Measurements from ENCODE around the gene RPS3A.
A peak's percentile ranks its signal among the peaks of the same experiment; 100 is the strongest.
"Not testable (repeated sequence)": the region's sequence is repeated elsewhere in the genome, so short reads cannot be mapped to it uniquely, and the experiment has no call there.

RPS3A gene

DNA sequence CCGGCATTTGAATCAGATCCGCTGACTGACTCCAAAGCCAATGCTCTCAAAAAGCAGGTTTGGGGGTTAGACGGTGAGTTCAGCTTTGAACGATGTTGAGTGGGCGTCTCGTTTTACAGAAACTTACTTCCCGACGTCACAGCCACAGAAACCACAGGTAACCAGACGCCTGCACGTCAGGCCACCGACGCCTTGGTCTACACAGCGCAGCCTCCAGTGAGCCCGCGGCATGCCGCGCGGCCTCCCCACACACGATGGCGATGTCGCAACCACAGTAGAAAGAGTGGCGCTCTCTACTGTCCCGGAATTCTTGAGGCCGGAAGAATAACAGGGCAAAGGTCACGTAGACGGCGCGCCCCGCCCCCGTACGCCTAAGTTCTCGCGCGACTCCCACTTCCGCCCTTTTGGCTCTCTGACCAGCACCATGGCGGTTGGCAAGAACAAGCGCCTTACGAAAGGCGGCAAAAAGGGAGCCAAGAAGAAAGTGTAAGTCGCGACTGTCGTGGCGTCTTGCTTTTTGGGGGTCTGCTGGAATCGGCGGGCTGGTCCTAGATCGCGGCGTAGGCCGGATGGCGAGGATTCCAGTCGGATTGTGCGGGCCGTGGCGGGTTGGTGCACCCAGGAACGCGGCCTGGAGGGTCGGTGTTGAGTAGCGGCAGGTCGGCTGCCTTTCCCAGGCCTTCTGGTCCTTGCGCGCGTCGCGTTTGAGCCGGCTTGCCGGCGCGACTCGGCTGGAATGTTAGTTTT is at the start of gene RPS3A:
Gene RPS3A, plus strand, starts transcription at position 400 of the 747 bp plus-strand sequence. Its CDS starts 25 bp downstream, at position 425.
- FAIRE-seq, result peak; percentile 98
- peak; percentile 85 for DNase-seq (ENCODE audit: extremely low spot score, insufficient read length, low read depth)

- FAIRE-seq, result no peak
- no peak for DNase-seq (ENCODE audit: extremely low spot score, insufficient read length, low read depth)
These were observed 46.6 kb upstream of the RPS3A start for GRCh38 chr4:151052785-151053184.

- DNase-seq (ENCODE audit: extremely low spot score, insufficient read length, low read depth), result no peak
- no peak for FAIRE-seq
These were observed 43.9 kb upstream of the RPS3A start for GRCh38 chr4:151055539-151055938.

DNA sequence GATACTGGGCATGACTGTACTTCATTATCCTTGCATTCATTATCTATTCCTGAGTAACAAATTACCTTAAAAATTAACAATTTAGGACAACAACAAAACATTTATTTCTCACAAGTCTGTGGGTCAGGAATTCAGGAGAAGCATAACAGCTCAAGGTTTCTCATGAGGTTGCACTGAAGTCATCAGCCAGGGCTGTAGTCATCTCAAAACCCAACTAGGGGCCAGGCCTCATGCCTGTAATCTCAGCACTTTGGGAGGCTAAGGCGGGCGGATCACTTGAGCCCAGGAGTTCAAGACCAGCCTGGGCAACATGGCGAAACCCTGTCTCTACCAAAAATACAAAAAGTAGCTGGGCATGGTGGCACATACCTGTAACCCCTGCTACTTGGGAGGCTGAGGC is 36.3 kb upstream of the RPS3A start:
- DNase-seq (ENCODE audit: extremely low spot score, insufficient read length, low read depth); FAIRE-seq: not testable (repeated sequence)

- FAIRE-seq (peak; percentile 26), DNase-seq (ENCODE audit: extremely low spot score, insufficient read length, low read depth) (no peak)
These were observed 32.0 kb upstream of the RPS3A start for GRCh38 chr4:151067316-151067970.

GRCh38 chr4:151074416-151074916 is 25.0 kb upstream of the RPS3A start:
- FAIRE-seq (no peak), DNase-seq (ENCODE audit: extremely low spot score, insufficient read length, low read depth) (no peak)

- not testable (repeated sequence) for DNase-seq (ENCODE audit: extremely low spot score, insufficient read length, low read depth); FAIRE-seq
These were observed 21.4 kb upstream of the RPS3A start for GRCh38 chr4:151077978-151078377.

GRCh38 chr4:151087467-151087866 is 12.0 kb upstream of the RPS3A start:
- no peak for FAIRE-seq
- DNase-seq (ENCODE audit: extremely low spot score, insufficient read length, low read depth), result no peak

DNA sequence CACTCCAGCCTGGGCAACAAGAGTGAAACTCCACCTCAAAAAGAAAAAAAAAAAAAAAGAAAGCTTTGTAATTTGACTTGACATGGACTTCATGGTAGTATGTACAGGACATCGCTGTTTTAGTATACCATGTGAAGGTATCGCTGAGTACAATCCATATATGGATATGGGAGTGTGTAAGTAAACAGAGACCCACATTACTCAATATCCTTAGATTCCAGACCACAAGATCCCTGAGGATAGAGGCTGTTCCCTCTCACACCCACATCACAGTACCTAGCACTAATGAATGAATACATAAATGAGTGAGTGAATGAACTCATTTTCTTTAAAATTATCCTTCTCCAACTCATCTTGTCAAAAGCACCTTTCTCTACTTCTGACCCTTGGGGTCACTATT is 8.4 kb upstream of the RPS3A start:
- no peak for DNase-seq (ENCODE audit: extremely low spot score, insufficient read length, low read depth)
- no peak for FAIRE-seq

DNA sequence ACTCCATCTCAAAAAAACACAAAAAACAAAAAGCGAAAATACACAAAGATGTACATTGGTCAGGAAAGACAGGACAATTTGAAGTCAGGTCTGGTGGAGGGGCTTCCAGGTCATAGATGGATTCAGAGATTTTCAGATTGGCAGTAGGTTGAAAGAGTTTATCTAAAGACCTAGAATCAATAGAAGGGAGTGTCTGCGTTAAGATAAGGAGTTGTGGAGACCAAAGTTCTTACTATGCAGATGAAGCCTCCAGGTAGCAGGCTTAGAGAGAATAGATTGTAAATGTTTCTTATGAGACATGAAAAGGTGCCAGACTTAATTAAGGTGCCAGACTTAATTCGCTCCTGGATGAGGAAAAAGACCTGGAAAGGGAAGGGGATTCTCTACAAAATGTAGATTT is 6.9 kb upstream of the RPS3A start:
- FAIRE-seq, result no peak
- no peak for DNase-seq (ENCODE audit: extremely low spot score, insufficient read length, low read depth)

DNA sequence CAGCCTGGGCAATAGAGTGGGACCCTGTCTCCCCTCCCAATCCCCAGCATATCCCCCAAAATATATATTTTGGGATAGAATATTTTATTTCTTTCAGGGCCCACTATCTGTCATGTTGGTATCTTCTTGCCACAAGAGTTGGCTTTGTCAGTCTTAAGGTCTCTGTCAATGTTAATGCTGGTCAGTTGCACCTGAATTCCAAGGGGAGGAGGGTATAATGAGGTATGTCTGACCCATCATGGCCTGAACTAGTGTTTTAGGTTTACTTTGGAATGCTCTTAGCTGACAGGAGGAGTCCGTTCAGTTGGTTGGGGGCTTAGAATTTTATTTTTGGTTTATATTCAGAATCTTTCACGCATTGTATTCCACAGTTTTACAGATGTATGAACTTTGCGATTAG is 6.2 kb upstream of the RPS3A start:
- DNase-seq (ENCODE audit: extremely low spot score, insufficient read length, low read depth), result no peak
- FAIRE-seq, result no peak

DNA sequence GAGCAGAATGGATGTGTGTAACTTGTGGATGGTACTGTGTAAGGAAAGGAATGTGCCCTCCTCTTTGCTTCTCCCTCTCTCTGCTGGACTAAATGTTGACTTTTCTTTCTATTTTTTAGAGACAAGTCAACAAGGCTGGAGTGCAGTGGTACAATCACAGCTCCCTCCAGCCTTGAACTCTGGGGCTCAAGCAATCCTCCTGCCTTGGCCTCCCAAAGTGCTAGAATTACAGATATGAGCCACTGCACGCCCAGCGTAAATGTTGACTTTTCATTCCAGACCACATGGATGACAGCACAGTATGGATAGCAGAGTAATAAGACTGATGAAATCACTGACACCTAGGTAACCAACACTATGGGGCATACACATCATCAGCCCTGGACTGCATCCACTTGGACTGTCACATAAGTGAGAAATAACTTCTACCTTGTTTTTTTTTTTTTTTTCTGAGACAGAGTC is 5.1 kb upstream of the RPS3A start:
- no peak for FAIRE-seq
- DNase-seq (ENCODE audit: extremely low spot score, insufficient read length, low read depth), result no peak

DNA sequence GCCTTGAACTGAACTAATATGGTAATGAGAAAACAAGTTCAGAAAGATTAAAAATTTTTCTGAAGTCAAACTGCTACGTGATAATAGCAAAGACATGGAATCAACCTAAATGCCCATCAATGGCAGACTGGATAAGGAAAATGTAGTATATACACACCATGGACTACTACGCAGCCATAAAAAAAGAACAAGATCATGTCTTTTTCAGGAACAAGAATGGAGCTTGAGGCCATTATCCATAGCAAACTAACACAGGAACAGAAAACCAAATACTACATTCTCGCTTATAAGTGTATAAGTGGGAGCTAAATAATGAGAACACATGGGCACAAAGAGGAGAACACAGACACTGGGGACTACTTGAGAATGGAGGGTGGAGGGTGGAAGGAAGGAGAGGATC is 4.3 kb upstream of the RPS3A start:
- DNase-seq (ENCODE audit: extremely low spot score, insufficient read length, low read depth) (no peak), FAIRE-seq (no peak)

GRCh38 chr4:151097759-151098158 is 1.7 kb upstream of the RPS3A start:
- DNase-seq (ENCODE audit: extremely low spot score, insufficient read length, low read depth) (no peak), FAIRE-seq (no peak)

GRCh38 chr4:151098979-151099228 is 524 bp upstream of the RPS3A start:
- DNase-seq (ENCODE audit: extremely low spot score, insufficient read length, low read depth) (no peak), FAIRE-seq (no peak)

- FAIRE-seq, result no peak
- DNase-seq (ENCODE audit: extremely low spot score, insufficient read length, low read depth), result no peak
These were observed 569 bp downstream of the RPS3A start for GRCh38 chr4:151099976-151100417.

DNA sequence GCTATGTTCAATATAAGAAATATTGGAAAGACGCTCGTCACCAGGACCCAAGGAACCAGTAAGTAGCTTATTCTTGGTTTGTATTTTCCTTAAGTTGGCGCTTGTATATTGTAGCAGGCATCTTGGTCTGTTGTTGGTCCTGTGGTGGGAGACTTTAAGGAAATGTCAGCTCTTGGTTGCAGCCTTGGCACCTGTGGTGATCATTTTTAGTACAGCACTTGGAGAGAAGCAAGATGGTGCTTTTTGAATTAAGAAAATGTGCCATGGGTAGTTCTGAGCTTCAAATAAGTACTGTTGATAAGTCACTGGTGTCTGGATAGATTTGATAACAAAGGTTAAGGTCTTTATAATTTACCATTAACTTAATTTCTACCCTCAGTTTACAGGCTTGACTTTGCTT is 1.1 kb downstream of the RPS3A start:
- DNase-seq (ENCODE audit: extremely low spot score, insufficient read length, low read depth) (no peak), FAIRE-seq (no peak)

DNA sequence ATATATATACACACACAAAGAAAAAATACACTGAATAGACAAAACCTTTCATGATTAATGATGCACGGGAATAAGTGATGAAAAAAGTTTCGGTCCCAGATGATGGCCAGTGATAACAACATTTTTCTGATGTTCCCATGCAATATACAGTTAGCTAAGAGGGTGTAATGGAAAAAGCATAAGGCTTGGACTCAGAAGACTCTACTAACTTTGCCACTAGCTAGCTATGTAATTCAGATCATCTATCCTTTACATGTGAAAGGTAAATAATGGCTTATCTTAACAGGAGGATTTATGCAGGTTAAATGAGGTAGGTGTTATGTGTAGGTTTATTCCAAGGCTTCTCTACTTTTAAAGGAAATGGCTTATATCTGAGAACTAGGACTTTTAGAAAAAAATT is 4.3 kb downstream of the RPS3A start:
- no peak for DNase-seq (ENCODE audit: extremely low spot score, insufficient read length, low read depth)
- no peak for FAIRE-seq

GRCh38 chr4:151104621-151105020 is 5.2 kb downstream of the RPS3A start:
- DNase-seq (ENCODE audit: extremely low spot score, insufficient read length, low read depth), result no peak
- FAIRE-seq, result no peak

- DNase-seq (ENCODE audit: extremely low spot score, insufficient read length, low read depth) (no peak), FAIRE-seq (no peak)
These were observed 6.1 kb downstream of the RPS3A start for GRCh38 chr4:151105454-151106032.

- no peak for DNase-seq (ENCODE audit: extremely low spot score, insufficient read length, low read depth)
- FAIRE-seq, result no peak
These were observed 7.6 kb downstream of the RPS3A start for GRCh38 chr4:151107063-151107462.

Data from GM18507 (cell line).